ENCODE data around the gene KNDC1.

- no peak for TF ChIP-seq CTCF (IDR thresholded peaks at IDR 0.05; ENCODE audit: low read depth, low read length)
- no peak for TF ChIP-seq EZH2phosphoT487 (IDR thresholded peaks at IDR 0.05; ENCODE audit: low read depth)
These were observed 56.8 kb downstream of the KNDC1 start for GRCh38 chr10:133216776-133217175.
